Mesenchymal stem cell (in vitro differentiated cells and primary cell): ENCODE data around the gene ACADS.

Experiments used
- DNase-seq: peaks from one replicate; pipeline ENCODE4 v3.0.0-alpha.2; 2013
- H2AFZ ChIP-seq: one replicate; pipeline ENCODE4 v1.6.1; 2013; ENCODE audit warnings: low read depth, mild to moderate bottlenecking, control low read depth, inconsistent platforms, low read length, moderate library complexity
- H2AK5ac ChIP-seq: 2 replicates; pipeline ENCODE4 v1.6.1; 2013; ENCODE audit warnings: low read length, moderate library complexity, mild to moderate bottlenecking, inconsistent platforms; ENCODE audit not compliant: severe bottlenecking
- H2BK120ac ChIP-seq: one replicate; pipeline ENCODE4 v1.6.1; 2013; ENCODE audit warnings: low read depth, mild to moderate bottlenecking, inconsistent platforms, low read length, moderate library complexity
- H2BK12ac ChIP-seq, 2 experiments: one replicate each; pipeline ENCODE4 v1.6.1; 2013; ENCODE audit warnings: inconsistent platforms in 2 of 2, low read length in 2 of 2, mild to moderate bottlenecking in 2 of 2, moderate library complexity in 2 of 2, control low read depth in 1 of 2
- H2BK15ac ChIP-seq: one replicate; pipeline ENCODE4 v1.6.1; 2013; ENCODE audit warnings: mild to moderate bottlenecking, low read depth, inconsistent platforms; ENCODE audit not compliant: poor library complexity, severe bottlenecking
- H2BK5ac ChIP-seq: 2 replicates; pipeline ENCODE4 v1.6.1; 2013; ENCODE audit warnings: low read depth, mild to moderate bottlenecking, low read length, control low read depth, inconsistent platforms; ENCODE audit not compliant: poor library complexity, severe bottlenecking
- H3K14ac ChIP-seq, 2 experiments: one replicate each; pipeline ENCODE4 v1.6.1; 2013; ENCODE audit warnings: inconsistent platforms in 2 of 2, low read length in 2 of 2, control low read depth in 1 of 2, mild to moderate bottlenecking in 1 of 2, moderate library complexity in 1 of 2
- H3K18ac ChIP-seq, 2 experiments: one replicate each; pipeline ENCODE4 v1.6.1; 2013; ENCODE audit warnings: inconsistent platforms in 2 of 2, low read length in 2 of 2, control low read depth in 1 of 2, low read depth in 1 of 2, mild to moderate bottlenecking in 1 of 2
- H3K23ac ChIP-seq, 2 experiments: one replicate each; pipeline ENCODE4 v1.6.1; 2013; ENCODE audit warnings: inconsistent platforms in 2 of 2, low read length in 2 of 2, mild to moderate bottlenecking in 2 of 2, moderate library complexity in 2 of 2, control low read depth in 1 of 2
- H3K27ac ChIP-seq: 2 replicates; pipeline ENCODE4 v1.5.1; 2013; ENCODE audit warnings: mild to moderate bottlenecking, moderate library complexity, low read length, control low read depth, inconsistent platforms; ENCODE audit not compliant: poor library complexity, severe bottlenecking
- H3K27me3 ChIP-seq, 2 experiments: 2 replicates each; pipeline versions ENCODE4 v1.6.1 to v1.7.0; 2013; ENCODE audit warnings: low read length in 2 of 2, mild to moderate bottlenecking in 2 of 2, moderate library complexity in 2 of 2, control low read depth in 1 of 2, inconsistent platforms in 1 of 2; ENCODE audit not compliant: control insufficient read depth in 1 of 2, insufficient read depth in 1 of 2
- H3K36me3 ChIP-seq, 2 experiments: 2 replicates each; pipeline versions ENCODE4 v1.6.1 to v1.7.0; 2013; ENCODE audit warnings: low read length in 2 of 2, control low read depth in 1 of 2, inconsistent platforms in 1 of 2, low read depth in 1 of 2, mild to moderate bottlenecking in 1 of 2; ENCODE audit not compliant: insufficient read depth in 2 of 2, control insufficient read depth in 1 of 2
- H3K4ac ChIP-seq, 2 experiments: one replicate each; pipeline ENCODE4 v1.6.1; 2013; ENCODE audit warnings: inconsistent platforms in 2 of 2, low read length in 2 of 2, mild to moderate bottlenecking in 2 of 2, moderate library complexity in 2 of 2, control low read depth in 1 of 2, low read depth in 1 of 2
- H3K4me1 ChIP-seq: 2 replicates; pipeline ENCODE4 v1.6.1; 2013; ENCODE audit warnings: low read depth, low read length, control low read depth; ENCODE audit not compliant: control insufficient read depth, insufficient read depth
- H3K4me2 ChIP-seq: 2 replicates; pipeline ENCODE4 v1.6.1; 2013; ENCODE audit warnings: low read length, mild to moderate bottlenecking, inconsistent platforms; ENCODE audit not compliant: poor library complexity, severe bottlenecking
- H3K4me3 ChIP-seq, 2 experiments: 2 replicates each; pipeline versions ENCODE4 v1.5.1 to v1.7.0; 2013; ENCODE audit warnings: low read length in 2 of 2, mild to moderate bottlenecking in 2 of 2, control low read depth in 1 of 2, low read depth in 1 of 2; ENCODE audit not compliant: insufficient read depth in 1 of 2
- H3K79me1 ChIP-seq: replicated peaks from 2 replicates; pipeline ENCODE4 v1.6.1; 2013; ENCODE audit warnings: mild to moderate bottlenecking, control low read depth, low read length, inconsistent platforms; ENCODE audit not compliant: poor library complexity, severe bottlenecking
- H3K9ac ChIP-seq: 2 replicates; pipeline ENCODE4 v1.7.0; 2013; ENCODE audit warnings: mild to moderate bottlenecking, low read length, moderate library complexity
- H3K9me3 ChIP-seq: 2 replicates; pipeline ENCODE4 v1.7.0; 2013; ENCODE audit warnings: mild to moderate bottlenecking, low read length; ENCODE audit not compliant: control insufficient read depth
- H4K8ac ChIP-seq: one replicate; pipeline ENCODE4 v1.6.1; 2013; ENCODE audit warnings: inconsistent platforms, mild to moderate bottlenecking, low read length, moderate library complexity
- H4K91ac ChIP-seq: one replicate; pipeline ENCODE4 v1.6.1; 2013; ENCODE audit warnings: mild to moderate bottlenecking, low read length, inconsistent platforms
- WGBS: methylation state at CpG from one replicate; pipeline ENCODE4 v1.1.7; 2013; ENCODE audit warnings: mixed read lengths; 5-methylcytosine and 5-hydroxymethylcytosine counted together

ACADS gene

DNA sequence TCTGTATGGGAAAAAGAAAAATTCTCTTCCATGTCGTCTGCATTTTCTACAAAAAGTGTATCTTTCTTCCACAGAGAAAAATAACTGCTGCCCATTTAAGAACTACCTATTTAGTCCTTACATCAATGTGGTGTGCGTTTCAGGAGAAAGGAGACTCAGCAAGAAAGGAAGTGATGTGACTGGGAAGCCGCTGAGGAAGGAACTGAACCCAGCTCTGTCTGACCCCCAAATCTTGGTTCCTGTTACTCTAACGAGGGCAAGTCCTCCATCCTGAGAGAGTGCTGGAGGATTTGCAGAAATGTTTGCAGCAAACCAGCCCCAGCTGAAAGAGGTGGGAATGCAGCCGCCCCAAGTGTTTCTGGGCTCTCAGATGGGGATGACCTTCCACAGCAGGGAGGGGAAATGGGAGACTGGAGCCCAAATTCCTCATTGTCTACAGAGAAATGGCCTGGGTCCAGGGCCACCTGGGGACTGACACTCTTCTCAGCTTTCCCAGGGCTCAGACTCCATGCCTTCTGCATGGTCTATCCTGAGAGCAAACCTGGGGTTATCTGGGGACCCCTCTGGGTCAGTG lies 45.4 kb upstream of the ACADS start:
- H3K27ac ChIP-seq, result no peak overlapping the region
- H3K36me3 ChIP-seq, result no peaks in the 10 kb centered on the region
- WGBS, result 71% methylated on average over 4 of the region's 5 CpGs
- no peak overlapping the region for H4K8ac ChIP-seq
- no peak overlapping the region for H2BK120ac ChIP-seq
- H2BK15ac ChIP-seq, result no peak overlapping the region
- H2BK5ac ChIP-seq, result no peak overlapping the region
- H3K4ac ChIP-seq, result no peak overlapping the region
- DNase-seq, result no peak
- no peak overlapping the region for H2BK12ac ChIP-seq
- no peak overlapping the region for H3K4me2 ChIP-seq
- H3K14ac ChIP-seq, result no peak overlapping the region
- H3K9ac ChIP-seq, result no peak overlapping the region
- no peak overlapping the region for H2AK5ac ChIP-seq
- H2AFZ ChIP-seq, result no peak overlapping the region
- no peaks in the 10 kb centered on the region for H3K9me3 ChIP-seq
- no peak overlapping the region for H3K4me3 ChIP-seq
- no peak overlapping the region for H4K91ac ChIP-seq
- peaks cover 0 to 25% of the 10 kb centered on the region in 2 experiments for H3K27me3 ChIP-seq
- H3K23ac ChIP-seq, result peak overlapping the region in 1 of 2 experiments; percentile 40
- no peak overlapping the region for H3K18ac ChIP-seq
- H3K79me1 ChIP-seq, result no peaks in the 10 kb centered on the region
- H3K4me1 ChIP-seq, result no peaks in the 10 kb centered on the region

GRCh38 chr12:120684523-120684932 lies 41.1 kb upstream of the ACADS start:
- Histone ChIP-seq H3K27ac (no peak overlapping the region), H3K4me2 (no peak overlapping the region), H3K27me3 (peaks cover 0 to 9% of the 10 kb centered on the region in 2 experiments), H3K36me3 (no peaks in the 10 kb centered on the region), H3K23ac (no peak overlapping the region), H3K4me1 (peaks cover 6% of the 10 kb centered on the region), H4K8ac (no peak overlapping the region), H3K18ac (no peak overlapping the region), H3K4me3 (no peak overlapping the region), H2AK5ac (no peak overlapping the region), H3K14ac (no peak overlapping the region), H2BK15ac (no peak overlapping the region), H3K79me1 (no peaks in the 10 kb centered on the region), H4K91ac (no peak overlapping the region), H2BK120ac (no peak overlapping the region), H2BK5ac (no peak overlapping the region), H3K4ac (no peak overlapping the region), H3K9me3 (no peaks in the 10 kb centered on the region), H2BK12ac (no peak overlapping the region), H3K9ac (no peak overlapping the region), H2AFZ (peak overlapping the region; percentile 62)
- 92% methylated on average over 8 of the region's 8 CpGs for WGBS
- peak; percentile 80 for DNase-seq

DNA sequence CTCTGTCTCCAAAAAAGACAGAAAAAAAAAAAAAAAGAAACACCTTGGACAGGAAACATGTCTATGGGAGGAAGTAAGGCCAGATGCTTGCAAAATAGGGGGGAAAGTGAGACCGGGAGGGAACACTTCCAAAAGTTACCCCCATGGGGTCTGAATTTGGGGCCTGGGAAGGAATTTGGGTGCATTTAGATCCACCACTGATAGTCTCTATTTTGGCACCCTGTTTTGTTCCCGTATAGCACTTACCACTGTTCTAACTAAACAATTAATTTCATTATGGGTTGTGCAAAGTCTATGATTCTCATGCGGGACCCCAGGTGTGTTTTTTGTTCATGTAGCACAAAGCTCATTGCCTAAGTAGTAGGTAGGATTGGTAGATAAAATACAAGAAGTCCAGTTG lies 40.1 kb upstream of the ACADS start:
- no peak overlapping the region for H4K91ac ChIP-seq
- peaks cover 6% of the 10 kb centered on the region for H3K4me1 ChIP-seq
- H3K4me3 ChIP-seq, result peak overlapping the region in 1 of 2 experiments; percentile 83
- no peak overlapping the region for H2BK15ac ChIP-seq
- peaks cover 0 to 2% of the 10 kb centered on the region in 2 experiments for H3K27me3 ChIP-seq
- H4K8ac ChIP-seq, result no peak overlapping the region
- no peaks in the 10 kb centered on the region for H3K9me3 ChIP-seq
- no peak for DNase-seq
- 91% methylated on average over 1 of the region's 3 CpGs for WGBS
- no peak overlapping the region for H3K23ac ChIP-seq
- peak overlapping the region in 1 of 2 experiments; percentile 15 for H3K4ac ChIP-seq
- H3K36me3 ChIP-seq, result no peaks in the 10 kb centered on the region
- H2AK5ac ChIP-seq, result no peak overlapping the region
- H3K79me1 ChIP-seq, result no peaks in the 10 kb centered on the region
- H3K4me2 ChIP-seq, result no peak overlapping the region
- H3K9ac ChIP-seq, result peak overlapping the region; percentile 95
- no peak overlapping the region for H3K27ac ChIP-seq
- no peak overlapping the region for H2BK120ac ChIP-seq
- no peak overlapping the region for H2BK12ac ChIP-seq
- no peak overlapping the region for H2BK5ac ChIP-seq
- no peak overlapping the region for H3K18ac ChIP-seq
- no peak overlapping the region for H3K14ac ChIP-seq
- no peak overlapping the region for H2AFZ ChIP-seq

- peak overlapping the region; percentile 76 for H4K91ac ChIP-seq
- H2AK5ac ChIP-seq, result no peak overlapping the region
- H3K18ac ChIP-seq, result peak overlapping the region; percentile 89 to 98
- H3K9me3 ChIP-seq, result no peaks in the 10 kb centered on the region
- no peaks in the 10 kb centered on the region for H3K79me1 ChIP-seq
- H2BK12ac ChIP-seq, result peak overlapping the region in 1 of 2 experiments; percentile 82
- H3K4me1 ChIP-seq, result peaks cover 6% of the 10 kb centered on the region
- no peaks in the 10 kb centered on the region for H3K36me3 ChIP-seq
- peak overlapping the region; percentile 90 for H2BK5ac ChIP-seq
- peak overlapping the region; percentile 97 for H2BK15ac ChIP-seq
- peak overlapping the region; percentile 83 to 91 for H3K4me3 ChIP-seq
- peak overlapping the region; percentile 95 for H3K9ac ChIP-seq
- H3K27me3 ChIP-seq, result no peaks in the 10 kb centered on the region
- peak overlapping the region in 1 of 2 experiments; percentile 98 for H3K14ac ChIP-seq
- WGBS, result 1% methylated on average over 41 of the region's 46 CpGs
- H3K23ac ChIP-seq, result peak overlapping the region in 1 of 2 experiments; percentile 97
- peak overlapping the region; percentile 99 for H3K27ac ChIP-seq
- peak overlapping the region; percentile 95 for H4K8ac ChIP-seq
- H3K4ac ChIP-seq, result peak overlapping the region; percentile 94 to 96
- H3K4me2 ChIP-seq, result peak overlapping the region; percentile 88
- H2AFZ ChIP-seq, result peak overlapping the region; percentile 100
- H2BK120ac ChIP-seq, result peak overlapping the region; percentile 94
- DNase-seq, result peak; percentile 98
Observed at GRCh38 chr12:120686151-120686689, 39.4 kb upstream of the ACADS start.
